ENCODE results near the gene CCDC57. TPM values are rescaled to one million over a fixed set of nuclear protein-coding genes. Genes with fewer than 3 reads are reported as not detected.

CCDC57 gene
- polyA plus RNA-seq, 1 donor from 2014 or later, result 70.9 TPM

GRCh38 chr17:82239401-82239925 is 26.8 kb upstream of the CCDC57 start:
- Histone ChIP-seq H3K27me3 (ENCODE audit: insufficient read depth, low read depth, low read length) (no peaks in the 10 kb centered on the region), H3K4me2 (ENCODE audit: low read length) (no peak overlapping the region), H3K9ac (ENCODE audit: low read length) (no peak overlapping the region), H3K9me2 (ENCODE audit: insufficient read depth, low read length) (no peaks in the 10 kb centered on the region), H3K27ac (ENCODE audit: low read length) (no peak overlapping the region), H2AFZ (ENCODE audit: low read depth, low read length) (no peak overlapping the region), H4K20me1 (ENCODE audit: insufficient read depth) (peaks cover 6% of the 10 kb centered on the region), H3F3A (ENCODE audit: insufficient read depth, low read length, poor library complexity, severe bottlenecking) (no peaks in the 10 kb centered on the region), H3K9me3 (ENCODE audit: low read length) (no peaks in the 10 kb centered on the region), H3K79me2 (replicated peaks; ENCODE audit: insufficient read depth, low read length) (no peaks in the 10 kb centered on the region), H3K4me3 (ENCODE audit: low read length) (no peak overlapping the region), H3K36me3 (ENCODE audit: insufficient read depth, low read length) (no peaks in the 10 kb centered on the region)
- TF ChIP-seq CTCF (IDR thresholded peaks at IDR 0.05; ENCODE audit: poor library complexity, severe bottlenecking), result no peak
- TF ChIP-seq SMC3 (conservative IDR thresholded peaks at IDR 0.05; ENCODE audit: poor library complexity), result no peak
- no peak for TF ChIP-seq EZH2 (IDR thresholded peaks at IDR 0.05; ENCODE audit: borderline replicate concordance, insufficient read depth, low read length, poor library complexity, severe bottlenecking)
- no peak for TF ChIP-seq REST (IDR thresholded peaks at IDR 0.05; ENCODE audit: borderline replicate concordance)

- H4K20me1 ChIP-seq (ENCODE audit: insufficient read depth), result peaks cover 6% of the 10 kb centered on the region
These were observed 26.0 kb upstream of the CCDC57 start for GRCh38 chr17:82238472-82239201.

More at GRCh38 chr17:82238472-82239201, 26.0 kb upstream of the CCDC57 start:
- Histone ChIP-seq H3K4me2 (ENCODE audit: low read length) (no peak overlapping the region), H3K9me2 (ENCODE audit: insufficient read depth, low read length) (no peaks in the 10 kb centered on the region), H3K9me3 (ENCODE audit: low read length) (no peaks in the 10 kb centered on the region), H3K36me3 (ENCODE audit: insufficient read depth, low read length) (no peaks in the 10 kb centered on the region), H3K27me3 (ENCODE audit: insufficient read depth, low read depth, low read length) (no peaks in the 10 kb centered on the region), H3K4me3 (ENCODE audit: low read length) (no peak overlapping the region), H3K9ac (ENCODE audit: low read length) (no peak overlapping the region), H3F3A (ENCODE audit: insufficient read depth, low read length, poor library complexity, severe bottlenecking) (no peaks in the 10 kb centered on the region), H3K27ac (ENCODE audit: low read length) (no peak overlapping the region), H3K79me2 (replicated peaks; ENCODE audit: insufficient read depth, low read length) (no peaks in the 10 kb centered on the region), H2AFZ (ENCODE audit: low read depth, low read length) (no peak overlapping the region)
- TF ChIP-seq SMC3 (conservative IDR thresholded peaks at IDR 0.05; ENCODE audit: poor library complexity) (no peak), RAD21 (conservative IDR thresholded peaks at IDR 0.05) (no peak), TAF1 (IDR thresholded peaks at IDR 0.05; ENCODE audit: low read depth) (no peak), CTCF (IDR thresholded peaks at IDR 0.05; ENCODE audit: poor library complexity, severe bottlenecking) (no peak), POLR2AphosphoS5 (IDR thresholded peaks at IDR 0.05) (no peak), MXI1 (conservative IDR thresholded peaks at IDR 0.05; ENCODE audit: poor library complexity, severe bottlenecking) (no peak), REST (IDR thresholded peaks at IDR 0.05; ENCODE audit: borderline replicate concordance) (no peak), EZH2 (IDR thresholded peaks at IDR 0.05; ENCODE audit: borderline replicate concordance, insufficient read depth, low read length, poor library complexity, severe bottlenecking) (no peak), EP300 (conservative IDR thresholded peaks at IDR 0.05; ENCODE audit: poor library complexity, severe bottlenecking) (no peak)

Data from neural cell (in vitro differentiated cells).